ENCODE results near the gene UCP3.

- no peak for TF ChIP-seq POLR2A (IDR thresholded peaks at IDR 0.05)
- no peak for TF ChIP-seq CTCF (IDR thresholded peaks at IDR 0.05)
- no peak for TF ChIP-seq POLR2AphosphoS5 (IDR thresholded peaks at IDR 0.05)
- no peak for TF ChIP-seq EP300 (IDR thresholded peaks at IDR 0.05)
Measured at GRCh38 chr11:74044538-74044937, 35.7 kb upstream of the UCP3 start.
